SK-N-SH treated with all-trans-retinoic acid at 6 μM for 48 hours (cell line): ENCODE measurements around the gene CCDC57.

ENCODE experiments used
- ESRRG ChIP-seq: fragments of 250-450 bp; sonication (Bioruptor Pico); IDR thresholded peaks from 2 replicates; pipeline ENCODE4 v1.6.1; 2021; ENCODE audit warnings: mild to moderate bottlenecking
- PATZ1 ChIP-seq: fragments of 250-450 bp; sonication (Bioruptor Pico); IDR thresholded peaks from 2 replicates; pipeline ENCODE4 v1.8.0; 2020; ENCODE audit warnings: mild to moderate bottlenecking, moderate library complexity, borderline replicate concordance
- POU6F1 ChIP-seq: fragments of 250-450 bp; sonication (Bioruptor Pico); IDR thresholded peaks from 2 replicates; pipeline ENCODE4 v1.8.0; 2021; ENCODE audit warnings: low read depth, mild to moderate bottlenecking, moderate library complexity, borderline replicate concordance
- RARB ChIP-seq: fragments of 250-450 bp; sonication (Bioruptor Pico); IDR thresholded peaks from 2 replicates; pipeline ENCODE4 v1.8.0; 2021; ENCODE audit warnings: mild to moderate bottlenecking, moderate library complexity
- TOX ChIP-seq: fragments of 250-450 bp; sonication (Bioruptor Pico); IDR thresholded peaks from 2 replicates; pipeline ENCODE4 v1.8.0; 2021; ENCODE audit warnings: mild to moderate bottlenecking, moderate library complexity, borderline replicate concordance
- ZFP30 ChIP-seq: fragments of 450-650 bp; formaldehyde crosslinking; IDR thresholded peaks from 2 replicates; pipeline ENCODE4 v1.5.0; 2022; ENCODE audit warnings: mild to moderate bottlenecking, moderate library complexity
- TF ChIP-seq, protein P1 (sequence below): fragments of 250-450 bp; sonication (Bioruptor Pico); IDR thresholded peaks from 2 replicates; pipeline ENCODE4 v1.5.1; 2020; ENCODE audit warnings: low read depth, mild to moderate bottlenecking, moderate library complexity

- TF ChIP-seq ZFP30 (CRISPR knock-in tag) (no peak), PATZ1 (CRISPR knock-in tag) (no peak), POU6F1 (CRISPR knock-in tag) (no peak), TOX (CRISPR knock-in tag) (no peak), RARB (CRISPR knock-in tag) (no peak), ESRRG (CRISPR knock-in tag) (no peak)
- TF ChIP-seq, protein P1, sequence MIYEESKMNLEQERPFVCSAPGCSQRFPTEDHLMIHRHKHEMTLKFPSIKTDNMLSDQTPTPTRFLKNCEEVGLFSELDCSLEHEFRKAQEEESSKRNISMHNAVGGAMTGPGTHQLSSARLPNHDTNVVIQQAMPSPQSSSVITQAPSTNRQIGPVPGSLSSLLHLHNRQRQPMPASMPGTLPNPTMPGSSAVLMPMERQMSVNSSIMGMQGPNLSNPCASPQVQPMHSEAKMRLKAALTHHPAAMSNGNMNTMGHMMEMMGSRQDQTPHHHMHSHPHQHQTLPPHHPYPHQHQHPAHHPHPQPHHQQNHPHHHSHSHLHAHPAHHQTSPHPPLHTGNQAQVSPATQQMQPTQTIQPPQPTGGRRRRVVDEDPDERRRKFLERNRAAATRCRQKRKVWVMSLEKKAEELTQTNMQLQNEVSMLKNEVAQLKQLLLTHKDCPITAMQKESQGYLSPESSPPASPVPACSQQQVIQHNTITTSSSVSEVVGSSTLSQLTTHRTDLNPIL = no peak
Measured at GRCh38 chr17:82112914-82113311, 99.7 kb downstream of the CCDC57 start.
